Measurements from ENCODE around the gene PAAF1.
A peak's percentile ranks its signal among the peaks of the same experiment; 100 is the strongest.
"Not testable (repeated sequence)": the region's sequence is repeated elsewhere in the genome, so short reads cannot be mapped to it uniquely, and the experiment has no call there.

The PAAF1 gene

DNA sequence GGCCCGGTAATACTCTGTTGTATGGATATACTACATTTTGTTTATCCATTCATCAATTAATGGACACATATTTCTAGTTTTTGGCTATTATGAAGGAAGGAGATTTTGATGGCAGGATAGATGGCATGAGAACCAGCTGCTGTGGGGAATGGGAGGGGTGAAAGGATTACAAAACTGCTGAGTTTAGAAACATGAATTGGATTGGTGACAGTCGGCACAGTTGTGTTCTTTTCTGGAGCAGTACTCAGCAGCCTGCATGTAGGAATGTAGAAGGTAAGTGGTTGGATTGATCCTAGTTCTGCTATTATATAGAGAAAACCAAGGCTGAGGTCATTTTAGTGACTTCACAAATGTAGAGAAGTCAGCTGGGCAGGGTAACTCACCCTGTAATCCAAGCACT lies 7.1 kb downstream of the PAAF1 start:
- DNase-seq, result no peak

DNA sequence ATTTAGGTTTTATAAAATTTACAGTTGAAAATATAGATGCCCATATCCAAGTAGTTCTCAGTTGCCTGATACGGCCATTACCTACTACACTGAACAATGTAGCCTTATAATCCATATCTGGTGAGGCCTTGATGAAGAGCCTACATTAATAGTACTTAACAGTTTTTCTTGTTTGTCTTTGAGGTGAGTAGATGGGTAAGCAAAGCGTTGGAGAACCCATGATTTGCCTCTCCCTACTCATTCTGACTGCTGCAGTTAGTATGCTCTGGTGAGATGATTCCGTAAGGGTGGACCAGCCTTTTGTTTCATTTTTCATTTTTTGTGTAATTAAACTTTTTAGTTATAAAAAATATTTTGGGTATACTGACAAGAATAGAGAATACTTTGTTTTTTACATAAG lies 11.4 kb downstream of the PAAF1 start:
- no peak for DNase-seq

DNA sequence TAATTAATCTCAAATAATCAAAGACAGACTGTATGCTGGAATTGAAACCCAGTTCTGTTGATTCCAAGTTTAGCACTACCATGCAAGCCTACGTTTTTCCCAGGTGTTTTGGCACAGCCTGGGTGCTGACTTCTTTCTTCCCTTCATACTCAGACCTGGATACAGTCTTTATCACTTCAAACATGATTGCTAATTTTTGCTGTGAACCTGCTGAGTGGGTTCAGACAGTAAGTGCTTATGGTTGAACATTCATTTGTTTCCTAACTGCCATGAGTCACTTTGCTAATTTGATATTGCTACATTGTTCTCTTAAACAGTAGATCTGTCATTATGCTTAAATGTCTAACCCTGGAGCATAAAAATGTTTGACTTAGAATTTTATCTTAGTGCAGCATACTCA lies 12.2 kb downstream of the PAAF1 start:
- no peak for DNase-seq

DNA sequence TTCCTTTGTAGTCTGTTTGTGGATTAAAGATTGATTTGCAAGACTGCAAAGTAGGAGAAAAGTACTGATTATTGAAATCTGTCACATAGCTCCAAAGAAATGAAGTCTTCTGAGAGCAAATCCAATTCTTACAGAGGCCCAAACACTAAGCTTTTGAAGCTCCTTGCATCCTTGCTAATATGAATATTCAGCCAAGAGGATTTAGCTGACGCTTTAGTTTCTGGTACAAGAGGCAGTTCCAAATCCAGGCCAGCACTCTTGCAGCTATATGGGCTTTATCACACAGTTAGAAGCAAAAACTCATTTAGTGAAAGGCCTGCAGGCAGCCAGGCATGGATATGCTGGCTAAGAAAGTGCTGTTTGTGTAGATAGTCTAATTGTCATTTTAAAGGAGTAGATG lies 12.7 kb downstream of the PAAF1 start:
- DNase-seq, result no peak

DNA sequence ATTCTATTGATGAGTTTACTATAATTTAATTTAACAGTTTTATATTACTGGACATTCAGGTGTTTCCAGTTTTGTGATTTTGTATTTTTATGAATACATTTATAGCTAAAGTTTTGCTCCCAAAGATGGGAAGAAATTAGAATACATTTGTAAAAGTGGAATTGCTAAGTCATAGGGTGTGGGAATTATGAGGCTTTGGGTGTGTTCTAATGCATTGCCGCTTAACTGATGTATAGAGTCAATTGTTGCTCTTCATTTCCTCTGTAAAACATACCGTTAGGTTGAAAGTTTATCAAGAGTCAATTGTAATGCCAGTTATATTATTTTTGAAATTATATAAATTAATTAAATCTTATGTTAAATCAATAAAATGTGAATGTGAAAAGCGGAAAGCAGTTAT lies 16.2 kb downstream of the PAAF1 start:
- DNase-seq, result no peak

DNA sequence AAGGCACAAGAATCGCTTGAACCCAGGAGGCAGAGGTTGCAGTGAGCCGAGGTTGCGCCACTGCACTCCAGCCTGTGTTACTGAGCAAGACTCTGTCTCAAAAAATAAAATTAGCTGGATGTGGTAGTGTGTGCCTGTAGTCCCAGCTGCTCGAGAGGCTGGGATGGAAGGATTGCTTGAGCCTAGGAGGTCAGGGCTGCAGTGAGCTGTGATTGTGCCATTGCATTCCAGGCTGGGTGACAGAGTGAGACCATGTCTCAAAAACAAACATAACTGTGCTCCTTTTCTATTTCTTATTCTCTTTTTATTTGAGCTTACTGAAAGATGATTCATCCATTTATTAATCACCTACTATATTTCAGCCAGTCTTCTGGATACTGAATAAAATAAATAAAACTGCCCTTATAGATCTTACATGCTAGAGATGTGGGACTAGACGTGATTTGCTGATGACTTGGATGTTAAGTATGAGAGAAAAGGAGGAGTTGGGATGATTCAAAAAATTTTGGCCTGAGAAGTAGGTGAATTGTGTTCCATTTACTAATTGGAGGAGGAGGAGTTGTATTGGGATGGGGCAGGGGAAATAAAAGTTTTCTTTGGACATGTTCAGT lies 18.0 kb downstream of the PAAF1 start:
- no peak for DNase-seq

DNA sequence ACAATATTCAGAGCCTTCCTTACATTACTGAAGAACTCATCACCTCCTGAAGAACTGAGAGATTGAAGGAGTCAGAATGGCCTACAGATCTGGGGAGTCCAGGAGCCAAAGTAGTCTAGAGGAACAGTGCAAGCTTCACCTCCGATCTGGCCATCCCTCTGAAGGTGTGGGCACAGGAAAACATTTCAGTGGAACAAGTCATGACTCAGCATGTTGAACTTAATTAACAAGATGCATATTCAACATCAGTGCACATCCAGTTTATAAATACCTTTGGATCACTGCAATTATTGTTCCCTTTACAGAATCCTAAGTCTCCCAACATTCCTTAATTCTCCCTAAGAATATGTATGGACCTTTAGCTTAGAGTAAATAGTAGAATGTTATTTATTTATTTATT lies 25.5 kb downstream of the PAAF1 start:
- DNase-seq, result no peak

DNA sequence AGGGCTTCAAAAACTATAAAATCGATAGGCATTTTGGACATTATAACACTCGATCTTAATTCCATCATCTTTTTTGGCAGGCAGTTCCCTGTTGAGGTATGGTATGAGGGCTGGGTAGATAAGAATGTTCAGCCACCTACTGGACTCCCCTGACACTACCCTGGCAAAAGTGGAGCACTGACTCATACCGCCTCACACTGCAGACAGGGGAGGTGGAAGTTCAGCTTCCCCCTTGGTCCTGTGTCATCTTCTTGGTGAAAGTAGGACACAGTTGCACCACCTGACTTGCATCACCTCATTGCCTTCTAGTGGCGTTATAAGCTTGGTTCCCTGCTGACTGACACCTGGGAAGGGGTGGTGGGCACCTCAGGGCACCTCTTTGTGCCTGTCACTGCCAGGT lies 30.4 kb downstream of the PAAF1 start:
- DNase-seq, result no peak

DNA sequence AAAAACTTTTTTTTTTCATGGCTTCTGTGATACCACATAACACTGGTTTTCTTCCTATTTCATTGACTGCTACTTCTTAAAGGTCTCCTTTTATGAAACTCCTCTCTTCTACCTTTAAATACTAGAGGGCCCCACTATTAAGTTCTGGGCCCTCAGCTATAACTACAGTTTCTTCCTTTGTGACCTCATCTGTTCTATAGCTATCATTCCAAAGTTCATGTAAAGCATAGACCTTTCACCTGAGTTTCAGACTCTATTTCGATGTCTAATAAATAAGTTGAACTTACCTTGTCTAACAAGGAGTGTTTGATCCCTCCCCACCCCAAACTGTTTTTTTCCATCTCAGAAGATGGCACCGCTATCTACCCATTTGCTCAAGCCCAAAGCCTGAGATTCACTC lies 35.2 kb downstream of the PAAF1 start:
- no peak for DNase-seq

DNA sequence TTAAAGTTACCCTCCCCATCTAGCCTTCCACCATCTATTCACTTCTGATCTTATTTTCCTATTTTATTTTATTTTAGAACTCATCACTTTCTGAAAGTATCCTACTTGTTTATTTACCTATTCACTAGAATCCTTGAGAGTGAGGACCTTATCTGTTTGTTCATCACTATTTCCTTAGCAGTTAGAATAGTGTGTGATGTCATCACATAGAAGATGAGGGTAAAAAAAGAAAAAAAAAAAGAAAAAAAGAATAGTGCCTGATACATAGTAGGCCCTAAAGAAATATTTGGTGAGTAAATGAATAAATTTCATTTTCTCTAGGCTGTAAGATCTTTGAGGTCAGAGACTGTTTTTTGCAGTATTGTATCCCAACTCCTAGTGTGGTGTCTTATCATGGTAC lies 36.7 kb downstream of the PAAF1 start:
- no peak for DNase-seq

DNA sequence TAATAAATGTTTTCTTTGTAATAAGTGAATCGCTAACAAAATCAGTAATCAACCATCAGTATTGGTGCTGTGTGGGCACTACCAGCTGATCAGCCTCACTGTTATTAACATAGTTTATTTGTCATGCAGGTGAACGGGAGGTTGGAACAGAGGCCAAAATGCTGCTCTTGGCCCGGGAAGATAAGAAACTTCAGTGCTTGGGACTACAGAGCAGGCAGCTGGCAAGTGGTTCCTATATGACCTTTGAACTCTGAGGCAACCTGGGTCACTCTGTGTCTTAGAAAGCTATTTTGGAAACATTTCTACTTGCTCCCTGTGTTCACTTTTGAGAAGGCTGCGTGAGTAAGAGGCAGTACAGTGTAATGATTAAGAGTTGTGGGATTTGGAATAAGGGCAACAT lies 37.5 kb downstream of the PAAF1 start:
- DNase-seq, result no peak

DNA sequence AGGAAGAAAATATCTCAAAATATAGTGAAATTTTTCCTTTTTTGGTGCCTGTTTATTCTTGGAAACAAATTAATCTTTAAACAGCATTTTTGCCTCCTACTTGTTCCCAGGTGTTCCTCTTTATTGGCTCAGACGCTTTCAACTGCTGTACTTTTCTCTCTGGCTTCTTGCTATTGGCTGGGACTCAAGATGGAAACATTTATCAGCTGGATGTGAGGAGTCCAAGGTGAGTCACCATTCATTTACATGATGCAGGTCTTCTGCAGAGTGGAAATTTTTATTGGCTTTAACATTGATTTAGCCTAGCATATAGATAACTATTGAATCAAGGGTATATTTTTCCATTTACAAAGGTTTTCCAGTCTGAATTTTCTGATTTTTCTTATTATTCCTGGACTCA lies 39.6 kb downstream of the PAAF1 start:
- no peak for DNase-seq

DNA sequence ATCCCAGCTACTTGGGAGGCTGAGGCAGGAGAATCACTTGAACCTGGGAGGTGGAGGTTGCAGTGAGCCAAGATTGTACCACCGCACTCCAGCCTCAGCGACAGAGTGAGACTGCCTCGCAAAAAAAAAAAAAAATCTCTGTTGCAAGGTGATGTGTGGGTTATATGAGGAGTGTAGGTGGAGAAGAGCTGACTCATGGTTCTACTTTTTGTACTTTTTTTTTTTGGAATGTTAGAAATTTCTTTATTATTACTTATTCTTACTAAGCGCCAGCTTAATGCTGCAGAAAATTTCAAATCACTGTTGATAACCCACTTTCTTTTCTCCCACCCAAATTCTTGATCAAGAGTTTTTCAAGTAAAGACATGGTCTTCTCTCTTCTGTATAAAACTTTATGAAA lies 44.4 kb downstream of the PAAF1 start:
- no peak for DNase-seq

DNA sequence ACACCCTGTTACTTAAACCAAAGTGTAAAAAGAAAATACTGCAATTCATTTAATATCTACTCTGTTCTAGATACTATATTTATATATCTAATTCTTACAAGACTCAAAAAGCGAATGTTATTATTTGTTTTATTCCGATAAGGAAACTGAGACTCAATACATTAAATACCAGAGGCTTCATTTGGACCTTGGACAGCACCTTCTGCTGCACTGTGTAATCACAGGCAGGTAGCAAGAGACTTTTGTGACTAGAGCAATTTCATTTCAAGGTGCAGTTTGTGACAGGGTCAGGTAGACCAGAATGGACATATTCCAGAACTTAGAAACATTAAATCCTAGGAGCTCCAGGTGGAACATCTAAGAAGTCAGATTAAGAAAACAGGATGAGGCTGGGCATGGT lies 52.6 kb downstream of the PAAF1 start:
- no peak for DNase-seq

DNA sequence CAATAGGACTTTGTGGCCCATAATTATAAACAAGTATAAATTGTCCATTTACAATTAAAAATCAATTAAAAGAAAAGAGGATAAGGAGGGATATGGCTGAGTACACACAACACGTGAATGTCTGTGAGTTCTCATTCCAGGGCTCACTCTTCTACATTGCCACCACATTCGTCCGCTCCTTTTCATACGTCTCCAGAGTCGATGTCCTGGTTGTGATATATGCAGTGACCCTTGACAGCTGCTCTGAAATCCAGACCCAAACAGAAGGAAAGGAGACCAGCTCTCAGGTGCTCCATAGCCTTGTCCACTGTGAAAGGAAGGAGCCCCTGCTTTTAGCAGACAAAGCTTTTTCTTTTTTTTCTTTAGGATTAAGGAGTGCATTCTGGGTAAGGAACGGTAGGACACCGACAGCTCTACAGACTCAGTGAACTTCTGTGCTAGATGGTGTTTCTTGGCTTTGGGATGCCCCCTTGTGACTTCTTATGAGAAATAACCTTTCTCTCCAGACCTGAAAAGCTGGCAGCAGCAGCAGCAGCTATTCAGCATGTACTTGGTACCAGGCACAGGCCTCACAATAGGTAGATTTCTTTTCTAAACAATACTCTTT lies 54.3 kb downstream of the PAAF1 start:
- DNase-seq, result peak in 1 of 2 donors; percentile 28

DNA sequence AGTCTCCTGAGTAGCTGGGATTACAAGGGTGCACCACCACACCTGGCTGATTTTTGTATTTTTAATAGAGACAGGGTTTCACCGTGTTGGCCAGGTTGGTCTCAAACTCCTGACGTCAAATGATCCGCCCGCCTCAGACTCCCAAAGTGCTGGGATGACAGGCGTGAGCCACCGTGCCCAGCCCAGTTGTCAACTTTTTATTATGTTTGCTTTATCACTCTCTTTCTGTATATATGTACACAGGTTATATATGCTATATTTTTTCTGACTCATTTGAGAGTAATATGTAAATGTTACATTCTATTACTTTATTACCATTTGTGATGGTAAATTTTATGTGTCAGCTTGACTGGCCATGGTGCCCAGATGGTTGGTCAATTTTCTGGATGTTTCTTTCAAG lies 55.2 kb downstream of the PAAF1 start:
- DNase-seq, result no peak

DNA sequence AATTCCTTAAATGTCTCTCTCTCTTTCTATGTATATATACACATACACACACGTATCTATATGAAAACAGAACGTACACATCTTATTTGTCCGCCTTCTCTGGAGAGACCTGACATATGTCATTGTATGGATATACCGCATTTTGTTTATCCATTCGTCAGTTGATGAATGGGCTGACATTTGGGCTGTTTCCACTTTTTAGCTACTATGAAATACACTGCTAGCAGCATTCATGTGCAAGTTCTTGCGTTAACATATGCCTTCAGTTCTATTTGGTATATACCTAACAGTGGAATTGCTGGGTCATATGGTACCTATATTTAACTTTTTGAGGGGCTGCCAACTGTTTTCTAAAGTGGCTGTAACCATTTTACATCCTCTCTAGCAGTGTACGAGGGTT lies 56.0 kb downstream of the PAAF1 start:
- no peak for DNase-seq

DNA sequence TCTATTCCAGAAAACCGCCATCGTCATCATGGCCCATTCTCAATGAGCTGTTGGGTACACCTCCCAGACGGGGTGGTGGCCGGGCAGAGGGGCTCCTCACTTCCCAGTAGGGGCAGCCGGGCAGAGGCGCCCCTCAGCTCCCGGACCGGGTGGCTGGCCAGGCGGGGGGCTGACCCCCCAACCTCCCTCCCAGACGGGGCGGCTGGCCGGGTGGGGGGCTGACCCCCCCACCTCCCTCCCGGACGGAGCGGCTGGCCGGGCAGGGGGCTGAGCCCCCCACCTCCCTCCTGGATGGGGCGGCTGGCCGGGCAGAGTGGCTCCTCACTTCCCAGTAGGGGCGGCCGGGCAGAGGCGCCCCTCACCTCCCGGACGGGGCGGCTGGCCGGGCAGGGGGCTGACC lies 59.2 kb downstream of the PAAF1 start:
- DNase-seq, result not testable (repeated sequence)

DNA sequence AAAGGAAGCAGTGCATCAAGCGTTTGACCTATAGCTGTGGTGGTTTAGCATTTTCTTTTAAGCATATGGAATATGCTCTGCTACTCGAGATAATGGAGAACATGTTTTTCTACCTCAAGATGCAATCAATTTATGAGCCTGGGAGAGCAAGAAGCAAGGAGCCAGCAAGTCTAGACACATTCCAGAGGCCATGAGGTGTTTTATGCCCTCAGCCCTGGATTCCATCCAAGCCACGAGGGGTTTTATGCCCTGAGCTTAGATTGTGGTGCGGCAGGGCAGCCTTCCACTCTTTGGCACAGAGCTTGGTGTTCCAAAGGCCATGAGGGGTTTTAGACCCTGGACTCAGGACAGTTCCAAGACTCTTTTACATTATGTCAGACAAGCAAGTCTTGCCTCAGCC lies 62.3 kb downstream of the PAAF1 start:
- DNase-seq, result no peak

DNA sequence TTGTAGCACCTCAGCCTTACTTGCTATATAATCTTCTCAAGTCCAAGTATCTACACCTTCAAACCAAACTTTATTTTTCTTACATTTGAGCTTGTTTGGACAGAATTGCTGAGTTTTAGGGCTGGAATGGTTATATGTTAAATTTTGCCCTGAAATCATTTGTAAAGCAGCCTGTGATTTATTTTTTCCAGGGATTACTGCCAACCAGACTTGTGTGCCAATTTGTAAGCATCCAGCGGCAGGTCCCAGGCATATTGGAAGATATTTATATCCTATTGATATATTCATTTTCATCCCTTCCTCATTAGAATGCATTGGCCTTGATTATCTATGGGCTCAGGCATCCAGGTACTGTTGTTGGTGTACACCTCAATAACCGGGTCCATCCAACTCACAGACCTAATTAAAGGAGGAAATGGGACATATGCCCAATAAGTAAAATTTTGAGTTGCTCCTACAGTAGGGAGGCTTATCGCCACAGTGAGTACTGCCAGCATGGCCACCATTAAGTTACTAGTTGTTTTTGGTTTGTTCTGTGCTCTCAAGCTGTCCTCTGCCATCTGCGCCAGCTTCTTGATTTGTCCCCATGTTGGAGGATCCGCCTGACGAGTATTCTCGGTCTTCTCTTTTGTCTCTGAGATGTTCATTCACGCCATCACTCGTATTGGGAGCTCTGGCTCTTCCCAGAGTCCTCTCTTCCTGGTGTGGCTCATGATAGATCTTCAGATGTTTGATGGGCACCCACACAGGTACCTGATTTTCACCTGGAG lies 64.2 kb downstream of the PAAF1 start:
- DNase-seq, result no peak

DNA sequence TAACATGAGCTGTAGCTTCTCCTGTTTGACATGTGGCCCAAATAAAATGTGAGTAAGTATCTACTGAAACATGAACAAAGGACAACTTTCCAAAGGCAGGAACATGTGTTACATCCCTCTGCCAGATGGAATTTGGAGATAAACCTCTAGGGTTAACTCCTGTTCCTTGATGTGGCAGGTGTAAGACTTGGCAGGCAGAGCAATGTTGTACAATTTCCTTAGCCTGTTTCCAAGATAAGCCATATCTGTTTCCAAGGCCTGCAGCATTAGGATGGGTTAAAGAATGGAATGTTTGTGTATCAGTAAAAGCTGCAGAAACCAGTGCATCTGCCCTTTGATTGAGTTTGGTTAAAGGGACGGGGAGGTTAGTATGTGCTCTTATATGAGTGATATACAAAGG lies 65.2 kb downstream of the PAAF1 start:
- no peak for DNase-seq

DNA sequence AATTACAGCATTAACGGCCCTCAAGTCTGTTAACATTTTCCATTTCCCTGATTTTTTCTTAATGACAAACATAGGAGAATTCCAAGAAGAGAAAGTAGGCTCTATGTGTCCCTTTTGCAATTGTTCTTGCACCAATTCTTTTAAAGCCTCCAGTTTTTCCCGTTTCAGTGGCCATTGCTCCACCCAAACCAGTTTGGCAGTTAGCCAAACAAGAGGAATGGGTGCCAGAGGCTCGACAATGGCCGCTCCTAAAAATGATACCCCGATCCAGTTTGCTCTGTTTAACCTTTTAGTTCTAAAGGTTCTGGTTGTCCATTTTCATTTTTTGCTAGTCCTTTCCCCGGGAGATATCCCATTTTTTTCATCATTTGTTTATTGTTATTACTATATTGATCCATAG lies 67.3 kb downstream of the PAAF1 start:
- no peak for DNase-seq

DNA sequence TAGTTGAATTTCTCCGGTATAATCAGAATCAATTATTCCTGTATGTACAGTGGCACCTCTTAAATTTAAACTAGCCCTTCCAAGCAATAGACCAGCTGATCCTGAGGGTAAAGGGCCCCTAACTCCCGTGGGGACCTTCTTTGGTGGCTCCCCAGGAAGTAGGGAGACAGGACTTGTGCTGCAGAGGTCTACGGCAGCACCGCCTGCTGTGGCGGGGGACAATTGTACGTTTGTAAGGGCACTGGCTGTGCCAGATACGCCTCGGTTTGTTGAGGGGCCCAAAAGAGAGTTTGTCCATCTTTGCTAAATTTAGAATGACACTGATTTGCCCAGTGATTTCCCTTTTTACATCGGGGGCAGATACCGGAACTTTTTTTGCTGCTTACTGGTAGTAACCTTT lies 68.1 kb downstream of the PAAF1 start:
- no peak for DNase-seq

DNA sequence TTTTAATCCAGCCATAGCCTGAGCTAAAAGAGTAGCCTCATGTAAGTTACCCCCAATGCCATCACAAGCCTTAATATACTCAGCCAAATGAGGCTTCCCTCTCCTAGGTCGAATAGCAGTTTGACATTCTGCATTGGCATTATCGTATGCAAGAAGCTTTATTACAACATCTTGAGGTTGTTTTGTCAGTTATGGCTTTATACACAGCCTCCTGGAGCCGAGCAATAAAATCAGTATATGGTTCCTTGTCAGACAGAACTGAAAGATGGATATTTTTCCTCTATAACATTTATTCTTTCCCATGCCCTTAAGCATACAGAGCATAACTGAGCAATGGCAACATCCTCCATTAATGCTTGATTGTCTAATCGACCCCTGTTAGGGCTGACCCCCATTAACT lies 68.6 kb downstream of the PAAF1 start:
- DNase-seq, result no peak
